Measurements from ENCODE around the gene RIT1.

RIT1 gene

DNA sequence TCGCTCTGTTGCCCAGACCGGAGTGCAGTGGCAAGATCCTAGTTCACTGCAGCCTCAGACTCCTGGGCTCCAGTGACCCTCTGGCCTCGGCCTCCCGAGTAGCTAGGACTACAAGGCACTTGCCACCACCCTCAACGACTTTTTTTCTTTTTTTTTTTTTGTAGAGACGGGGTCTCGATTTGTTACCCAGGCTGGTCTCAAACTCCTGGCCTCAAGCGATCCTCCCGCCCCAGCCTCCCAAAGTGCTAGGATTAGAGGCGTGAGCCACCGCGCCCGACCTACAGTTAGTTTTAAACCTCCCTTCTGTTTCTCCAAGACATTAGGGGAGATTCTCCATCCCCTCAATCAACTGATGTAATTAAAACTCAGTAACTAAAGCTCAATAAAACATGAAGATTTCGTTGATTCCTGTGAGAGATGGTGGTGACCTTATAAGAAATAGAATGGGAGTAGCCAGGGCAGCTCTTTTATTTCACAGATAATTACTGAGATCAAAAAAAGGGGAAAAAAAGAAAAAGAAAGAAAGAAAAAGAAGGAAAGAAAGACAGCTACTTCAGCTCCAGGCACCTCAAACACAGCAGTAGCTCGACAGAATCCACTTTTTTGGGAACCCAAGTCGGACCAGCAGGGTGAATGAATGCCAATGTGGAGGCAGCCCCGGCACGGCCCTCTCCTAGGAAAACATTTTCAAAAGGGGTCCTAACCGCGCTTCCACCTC, 54.7 kb downstream of the RIT1 start:
- ATAC-seq, result no peak

DNA sequence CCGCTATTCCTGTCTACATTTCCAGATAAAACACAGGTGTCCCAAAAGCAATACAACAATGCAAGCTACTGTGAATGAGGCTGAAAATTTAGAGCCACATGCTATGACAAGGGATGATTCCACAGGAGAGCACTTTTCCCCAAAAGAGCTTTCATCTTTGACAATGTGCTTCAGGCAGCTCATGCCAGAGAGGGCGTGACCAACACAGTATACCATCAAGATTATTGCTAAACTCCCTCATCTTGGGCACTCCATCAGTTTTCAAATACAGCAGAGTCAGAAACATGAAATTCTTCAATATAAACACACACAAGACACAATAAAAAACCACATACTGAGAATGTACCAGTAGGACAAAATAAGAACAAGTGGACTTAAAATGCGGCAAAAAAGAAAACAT, 60.8 kb downstream of the RIT1 start:
- ATAC-seq, result no peak

DNA sequence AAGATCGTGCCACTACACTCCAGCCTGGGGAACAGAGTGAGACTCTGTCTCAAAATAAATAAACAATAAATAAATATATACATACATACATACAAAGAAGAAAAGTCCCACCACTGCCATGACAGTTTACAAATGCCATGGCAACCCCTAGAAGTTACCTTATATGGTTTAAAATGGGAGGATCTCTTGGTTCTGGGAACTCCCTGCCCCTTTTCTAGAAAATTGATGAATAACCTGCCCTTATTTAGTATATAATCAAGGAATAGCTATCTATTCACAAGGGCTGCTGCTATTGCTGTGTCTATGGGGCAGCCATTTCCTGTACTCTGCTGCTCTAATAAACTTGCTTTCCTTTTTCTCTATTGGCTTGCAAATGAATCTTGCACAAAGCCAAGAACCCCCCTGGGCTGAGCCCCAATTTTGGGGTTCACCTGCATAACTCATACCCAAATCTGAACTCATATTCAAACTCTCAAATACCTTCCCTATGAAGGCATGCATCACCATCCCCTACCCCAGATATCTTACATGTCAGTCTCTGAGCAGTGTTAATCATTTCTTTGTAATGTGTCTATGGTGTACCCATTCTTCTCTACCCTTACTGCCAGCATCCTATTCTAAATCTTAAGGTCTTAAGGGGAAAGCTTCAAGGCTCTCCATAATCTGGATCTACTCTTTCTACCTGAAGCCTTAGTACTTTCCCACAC, 63.2 kb downstream of the RIT1 start:
- ATAC-seq, result peak; percentile 92 to 94
